Measurements from ENCODE around the gene PMFBP1. TPM values are rescaled to one million over a fixed set of nuclear protein-coding genes. Genes with fewer than 3 reads are reported as not detected.
A peak's percentile ranks its signal among the peaks of the same experiment; 100 is the strongest.

The PMFBP1 gene
- total RNA-seq, 2 experiments from 2014 or later: 1.1 to 1.2 TPM

DNA sequence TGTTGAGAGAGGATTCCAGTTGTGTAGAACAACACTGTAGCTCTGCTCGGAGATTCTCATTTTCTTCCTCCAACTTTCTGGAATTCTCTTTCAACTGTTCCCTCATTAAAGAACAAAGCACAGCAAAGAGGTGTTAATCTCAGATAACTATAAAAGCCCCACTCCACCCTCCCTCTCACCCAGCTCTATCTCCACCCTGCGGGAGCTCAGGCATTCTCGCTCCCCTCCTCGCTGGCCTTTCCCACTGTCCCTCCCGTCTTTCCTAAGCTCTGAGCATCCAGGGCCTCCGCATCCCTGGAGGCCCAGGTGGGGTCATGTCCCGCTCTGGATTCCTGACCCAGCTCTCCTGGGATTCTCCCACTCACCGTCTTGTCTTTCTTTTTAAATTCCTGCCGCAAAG lies 43.3 kb downstream of the PMFBP1 start:
- TF ChIP-seq, protein P1, sequence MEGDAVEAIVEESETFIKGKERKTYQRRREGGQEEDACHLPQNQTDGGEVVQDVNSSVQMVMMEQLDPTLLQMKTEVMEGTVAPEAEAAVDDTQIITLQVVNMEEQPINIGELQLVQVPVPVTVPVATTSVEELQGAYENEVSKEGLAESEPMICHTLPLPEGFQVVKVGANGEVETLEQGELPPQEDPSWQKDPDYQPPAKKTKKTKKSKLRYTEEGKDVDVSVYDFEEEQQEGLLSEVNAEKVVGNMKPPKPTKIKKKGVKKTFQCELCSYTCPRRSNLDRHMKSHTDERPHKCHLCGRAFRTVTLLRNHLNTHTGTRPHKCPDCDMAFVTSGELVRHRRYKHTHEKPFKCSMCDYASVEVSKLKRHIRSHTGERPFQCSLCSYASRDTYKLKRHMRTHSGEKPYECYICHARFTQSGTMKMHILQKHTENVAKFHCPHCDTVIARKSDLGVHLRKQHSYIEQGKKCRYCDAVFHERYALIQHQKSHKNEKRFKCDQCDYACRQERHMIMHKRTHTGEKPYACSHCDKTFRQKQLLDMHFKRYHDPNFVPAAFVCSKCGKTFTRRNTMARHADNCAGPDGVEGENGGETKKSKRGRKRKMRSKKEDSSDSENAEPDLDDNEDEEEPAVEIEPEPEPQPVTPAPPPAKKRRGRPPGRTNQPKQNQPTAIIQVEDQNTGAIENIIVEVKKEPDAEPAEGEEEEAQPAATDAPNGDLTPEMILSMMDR (IDR thresholded peaks at IDR 0.05): no peak
- no peaks in the 10 kb centered on the region for H3K36me3 Mint-ChIP-seq (ENCODE audit: low read depth)
- ATAC-seq (no peak), DNase-seq (no peak)
- H3K9me3 Mint-ChIP-seq: no peaks in the 10 kb centered on the region
- H3K4me3 Mint-ChIP-seq: no peak overlapping the region
- POLR2A ChIA-PET: no interaction called here
- H3K27me3 Mint-ChIP-seq: no peaks in the 10 kb centered on the region
- no peak overlapping the region for H3K27ac Mint-ChIP-seq
- CTCF ChIA-PET: interaction anchor here (1.2 to 1.9 kb wide), 5 partner anchors 10 to 338 kb away, joined by 3 to 6 read pairs (median 3); no protein-coding TSS in a partner anchor
- no peaks in the 10 kb centered on the region for H3K4me1 Mint-ChIP-seq (ENCODE audit: low read depth)
- intact Hi-C loops (cut with micrococcal nuclease): loop anchor here (10.0 kb wide), 1 partner anchor 336 kb away; no protein-coding TSS in a partner anchor

DNA sequence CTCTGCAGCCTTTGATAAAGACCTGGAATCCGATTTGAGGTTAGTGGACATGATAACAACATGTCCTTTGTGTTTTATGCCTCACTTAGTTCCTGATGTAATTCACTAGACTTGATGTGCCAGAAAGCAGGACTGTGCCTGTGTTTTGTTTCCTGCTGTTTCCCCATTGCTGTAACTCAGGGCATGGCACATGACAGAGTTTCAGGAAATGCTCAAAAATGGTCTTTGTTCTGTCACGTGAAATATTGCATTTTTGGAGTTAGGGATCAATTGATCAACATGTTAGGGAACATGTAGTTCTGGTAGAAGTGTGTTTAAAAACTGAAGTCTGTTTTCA lies 45.6 kb downstream of the PMFBP1 start:
- POLR2A ChIA-PET: no interaction called here

DNA sequence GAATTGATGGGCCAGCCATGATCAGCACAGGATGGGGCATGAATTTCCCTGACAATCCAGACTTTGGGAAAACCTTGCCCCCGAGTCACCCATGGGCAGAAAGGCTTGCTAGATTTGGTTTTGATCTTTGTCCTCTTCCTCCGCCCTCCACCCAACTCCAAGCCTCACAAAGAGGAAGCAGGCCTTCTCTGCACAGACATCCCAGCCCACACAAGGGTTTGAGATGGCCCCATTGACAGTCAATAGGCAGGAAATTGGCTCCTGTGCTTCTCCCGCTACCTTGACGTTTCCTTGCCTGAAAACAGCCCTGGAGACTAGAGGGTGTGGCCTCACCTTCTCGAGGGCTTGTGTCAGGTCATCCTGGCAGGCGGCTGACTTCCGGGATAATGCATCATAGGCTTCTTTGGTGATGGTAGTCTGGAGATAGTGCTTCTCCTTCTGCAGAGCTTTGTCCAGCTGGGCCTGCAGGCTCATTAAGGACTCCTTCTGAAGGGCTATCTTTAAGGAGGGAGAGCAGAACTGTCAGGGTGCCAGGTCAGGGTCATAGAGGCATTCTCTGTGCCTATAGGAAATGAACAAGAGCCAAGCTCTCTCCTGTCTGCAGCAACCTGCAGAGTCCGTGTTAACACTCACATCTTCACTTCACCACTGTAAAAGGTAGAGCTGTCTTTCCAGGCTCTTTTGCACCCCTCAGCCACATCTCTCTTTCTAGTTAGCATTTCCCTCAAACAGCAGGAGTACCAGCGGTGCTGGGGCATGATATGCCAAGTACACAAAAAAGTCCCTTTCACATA lies 46.1 kb downstream of the PMFBP1 start:
- ATAC-seq: no peak
- TF ChIP-seq, protein P1 (IDR thresholded peaks at IDR 0.05): no peak
- Mint-ChIP-seq H3K9me3 (no peaks in the 10 kb centered on the region), H3K4me1 (ENCODE audit: low read depth) (no peaks in the 10 kb centered on the region), H3K36me3 (ENCODE audit: low read depth) (no peaks in the 10 kb centered on the region), H3K27ac (no peak overlapping the region), H3K27me3 (no peaks in the 10 kb centered on the region), H3K4me3 (no peak overlapping the region)
- DNase-seq: no peak
- intact Hi-C loops (cut with micrococcal nuclease): loop anchor here (10.0 kb wide), 1 partner anchor 339 kb away; no protein-coding TSS in a partner anchor
- CTCF ChIA-PET: interaction anchor here (0.6 to 2.0 kb wide), 31 partner anchors 9 to 723 kb away, joined by 3 to 22 read pairs (median 3); partner anchors contain the start of gene PMFBP1
- POLR2A ChIA-PET: no interaction called here

More for the DNA sequence above, 45.6 kb downstream of the PMFBP1 start:
- TF ChIP-seq, protein P1 (IDR thresholded peaks at IDR 0.05): no peak
- Mint-ChIP-seq H3K27ac (no peak overlapping the region), H3K4me3 (no peak overlapping the region), H3K4me1 (ENCODE audit: low read depth) (no peaks in the 10 kb centered on the region), H3K9me3 (no peaks in the 10 kb centered on the region), H3K27me3 (no peaks in the 10 kb centered on the region), H3K36me3 (ENCODE audit: low read depth) (no peaks in the 10 kb centered on the region)
- DNase-seq: no peak
- ATAC-seq: no peak
- intact Hi-C loops (cut with micrococcal nuclease): loop anchor here (10.0 kb wide), 1 partner anchor 338 kb away; no protein-coding TSS in a partner anchor
- CTCF ChIA-PET: no interaction called here

DNA sequence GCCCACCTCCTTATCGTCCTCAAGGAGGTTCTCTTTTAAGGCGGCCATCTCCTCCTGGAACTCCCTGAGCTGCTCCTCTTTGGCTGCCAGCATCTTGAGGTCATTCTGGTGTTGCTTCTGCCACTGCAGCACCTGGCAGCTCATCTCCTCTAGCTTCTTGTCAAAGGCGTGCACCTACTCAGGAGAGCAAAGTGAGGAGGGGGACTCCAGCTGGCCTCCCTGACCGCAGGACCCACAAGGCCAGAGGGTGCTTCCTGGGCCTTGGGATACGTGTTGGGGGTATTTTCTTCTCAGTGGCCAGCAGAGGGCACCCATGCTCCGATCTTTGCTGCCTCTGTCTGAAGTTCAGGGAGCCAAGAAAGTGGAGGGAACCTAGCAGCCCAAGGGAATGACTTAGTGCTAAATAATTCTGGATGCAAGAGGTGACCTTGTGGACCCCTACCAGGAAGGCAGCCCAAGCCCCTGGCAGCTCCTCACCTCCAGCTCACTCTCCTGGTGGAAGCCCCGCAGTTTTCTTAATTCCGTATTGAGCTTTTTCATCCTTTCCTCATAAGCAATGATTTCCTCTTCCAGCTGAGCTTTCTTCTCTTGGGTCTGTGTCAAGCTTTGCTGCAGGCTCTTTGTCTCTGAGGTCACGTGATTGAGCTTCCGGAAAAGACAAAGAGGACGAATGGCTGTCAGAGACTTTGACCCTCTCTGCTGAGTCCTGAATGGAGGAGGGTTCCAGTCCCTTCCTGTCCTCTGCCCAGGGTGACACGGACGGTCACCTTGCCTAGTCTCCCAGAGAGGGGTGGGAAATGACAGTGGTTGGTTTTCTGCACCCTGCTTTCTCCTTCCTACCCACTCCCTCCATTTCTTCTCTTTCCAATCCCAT lies 47.0 kb downstream of the PMFBP1 start:
- no peaks in the 10 kb centered on the region for H3K9me3 Mint-ChIP-seq
- no peak overlapping the region for H3K27ac Mint-ChIP-seq
- TF ChIP-seq, protein P1 (IDR thresholded peaks at IDR 0.05): peak; percentile 80
- CTCF ChIA-PET: interaction anchor here (0.6 to 2.0 kb wide), 41 partner anchors 10 to 732 kb away, joined by 3 to 22 read pairs (median 4); partner anchors contain the start of genes HP and PMFBP1
- ATAC-seq (peak; percentile 76), DNase-seq (peak; percentile 73)
- H3K27me3 Mint-ChIP-seq: no peaks in the 10 kb centered on the region
- intact Hi-C loops (cut with micrococcal nuclease): loop anchor here (10.0 kb wide), 1 partner anchor 340 kb away; no protein-coding TSS in a partner anchor
- POLR2A ChIA-PET: interaction anchor here (0.8 kb wide), 1 partner anchor 702 kb away, joined by 3 read pairs; no protein-coding TSS in a partner anchor
- H3K36me3 Mint-ChIP-seq (ENCODE audit: low read depth): no peaks in the 10 kb centered on the region
- H3K4me1 Mint-ChIP-seq (ENCODE audit: low read depth): no peaks in the 10 kb centered on the region
- H3K4me3 Mint-ChIP-seq: no peak overlapping the region

Measured in activated CD8-positive, alpha-beta T cell treated with anti-CD3 and anti-CD28 coated beads for 36 hours (primary cell).